PC-3 (cell line): ENCODE data around the gene SIGLEC15. TPM values are rescaled to one million over a fixed set of nuclear protein-coding genes. Genes with fewer than 3 reads are reported as not detected.

ENCODE experiments used
- ATAC-seq: fragments of 200-7000 bp; cut with Tn5 transposase; 2 replicates; pipeline ENCODE4 v1.9.1; 2020; ENCODE audit warnings: mild to moderate bottlenecking, moderate library complexity
- BruUV-seq: library from RNA; stranded (reverse); fragments of 400-500 nt; replicated peaks from 2 replicates; lab custom pipeline; 2021; lab: Mats Ljungman, UMichigan
- CTCF ChIA-PET: fragments of 300-600 bp; sonication (Branson Sonifier 250); formaldehyde crosslinking; loops from one replicate; lab custom pipeline; 2022; ENCODE audit warnings: antibody characterized with exemption; lab: Charles Lee
- POLR2A ChIA-PET: fragments of 300-600 bp; sonication (Branson Sonifier 250); formaldehyde crosslinking; loops from one replicate; lab custom pipeline; 2022; ENCODE audit warnings: antibody characterized with exemption; ENCODE audit not compliant: unreplicated experiment; lab: Charles Lee
- DNase-seq: peaks from one replicate; pipeline ENCODE4 v3.0.0-alpha.2; 2015
- H2AFZ ChIP-seq: fragments of 300-600 bp; sonication (generic); 2 replicates; pipeline ENCODE4 v1.6.0; 2016; ENCODE audit warnings: antibody characterized with exemption, low read length
- H3F3A ChIP-seq: fragments of 300-600 bp; sonication (generic); one replicate; pipeline ENCODE4 v1.6.0; 2017; ENCODE audit warnings: antibody characterized with exemption, low read length, control low read depth, mild to moderate bottlenecking; ENCODE audit not compliant: unreplicated experiment
- H3K27ac ChIP-seq: fragments of 300-600 bp; sonication (generic); 2 replicates; pipeline ENCODE4 v1.5.1; 2016; ENCODE audit warnings: mild to moderate bottlenecking, low read length
- H3K27me3 ChIP-seq: fragments of 300-600 bp; sonication (generic); 2 replicates; pipeline ENCODE4 v1.6.1; 2016; ENCODE audit warnings: low read length, mixed read lengths
- H3K36me3 ChIP-seq: fragments of 300-600 bp; sonication (generic); 2 replicates; pipeline ENCODE4 v1.6.1; 2016; ENCODE audit warnings: low read depth, mixed run types, low read length, mixed read lengths
- H3K4me1 ChIP-seq: fragments of 300-600 bp; sonication (generic); 2 replicates; pipeline ENCODE4 v1.5.1; 2016; ENCODE audit warnings: low read length; ENCODE audit not compliant: insufficient read depth
- H3K4me2 ChIP-seq: fragments of 300-600 bp; sonication (generic); 2 replicates; pipeline ENCODE4 v1.6.0; 2016; ENCODE audit warnings: low read length
- H3K4me3 ChIP-seq: fragments of 300-600 bp; sonication (generic); 2 replicates; pipeline ENCODE4 v1.5.1; 2016; ENCODE audit warnings: mild to moderate bottlenecking, low read length, mixed read lengths
- H3K79me2 ChIP-seq: fragments of 300-600 bp; sonication (generic); 2 replicates; pipeline ENCODE4 v1.6.1; 2017; ENCODE audit warnings: low read length, mixed read lengths
- H3K9ac ChIP-seq: fragments of 300-600 bp; sonication (generic); 2 replicates; pipeline ENCODE4 v1.6.0; 2016; ENCODE audit warnings: mild to moderate bottlenecking, low read length
- H3K9me2 ChIP-seq: fragments of 300-600 bp; sonication (generic); replicated peaks from 2 replicates; pipeline ENCODE4 v1.6.1; 2016; ENCODE audit warnings: mixed run types, low read length, mixed read lengths
- H3K9me3 ChIP-seq: fragments of 300-600 bp; sonication (generic); 2 replicates; pipeline ENCODE4 v1.6.1; 2016; ENCODE audit warnings: low read length, mixed read lengths
- H4K20me1 ChIP-seq: fragments of 300-600 bp; sonication (generic); 2 replicates; pipeline ENCODE4 v1.6.1; 2016; ENCODE audit warnings: low read length, mixed read lengths
- EZH2 ChIP-seq: fragments of 300-600 bp; sonication (generic); IDR thresholded peaks from one replicate; pipeline ENCODE4 v1.6.1; 2017; ENCODE audit warnings: antibody characterized with exemption, mild to moderate bottlenecking, low read length; ENCODE audit not compliant: unreplicated experiment
- EZH2phosphoT487 ChIP-seq: fragments of 300-600 bp; sonication (generic); IDR thresholded peaks from 2 replicates; pipeline ENCODE4 v1.6.1; 2018; ENCODE audit warnings: mild to moderate bottlenecking, antibody characterized with exemption, low read length, borderline replicate concordance
- intact Hi-C: fragments of 100-400 bp; cut with micrococcal nuclease; formaldehyde crosslinking; loops from 2 replicates; pipeline ENCODE4 v1.9.0; 2023
- total RNA-seq: library from RNA; depleted of rRNA; stranded (reverse); fragments of >200 nt; gene quantifications from 2 replicates; pipeline ENCODE4 v1.2.3, GENCODE V29; 2014
- TF ChIP-seq, protein P1 (sequence below): fragments of 300-600 bp; sonication (generic); conservative IDR thresholded peaks from 2 replicates; pipeline ENCODE4 v1.5.1; 2017; ENCODE audit warnings: antibody characterized with exemption, low read depth, mild to moderate bottlenecking, low read length

SIGLEC15 gene
- total RNA-seq, 1 experiment from 2014 or later: 2.0 TPM

DNA sequence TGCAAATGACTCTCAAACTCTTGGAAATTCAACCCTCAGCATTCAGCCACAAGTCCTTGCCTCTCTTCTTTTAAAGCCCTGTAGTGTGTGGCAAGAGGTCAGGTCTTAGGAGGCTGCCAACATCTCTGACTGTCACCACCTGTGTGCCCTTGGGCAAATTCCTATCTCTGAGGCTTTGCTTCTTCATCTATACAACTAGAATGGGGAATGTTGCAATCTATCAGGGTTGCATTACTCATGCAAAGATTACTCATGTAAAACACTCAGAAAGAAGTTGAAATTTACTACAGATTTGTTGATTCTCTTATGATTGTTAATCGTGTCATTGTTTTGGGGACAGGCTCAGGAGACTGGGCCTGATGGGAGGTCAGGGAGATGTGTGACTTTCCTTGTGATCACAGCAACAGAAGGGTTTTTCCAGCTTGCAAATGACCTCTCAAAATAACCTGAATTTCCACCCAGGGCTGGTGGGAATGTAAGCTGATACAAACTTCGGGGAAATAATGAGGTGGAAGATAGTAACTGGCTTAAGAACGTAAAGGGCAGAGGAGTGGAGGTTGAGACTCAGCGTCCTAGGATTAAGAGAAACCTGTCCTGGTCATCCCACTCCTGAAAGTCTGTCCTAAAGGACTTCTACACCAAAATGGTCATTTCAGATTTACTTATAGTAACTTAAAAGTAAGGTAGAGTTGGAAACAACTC, 32.1 kb upstream of the SIGLEC15 start:
- no peaks in the 10 kb centered on the region for H3K9me2 ChIP-seq
- H3K27me3 ChIP-seq: no peaks in the 10 kb centered on the region
- no peak overlapping the region for H3K4me3 ChIP-seq
- peaks cover 13% of the 10 kb centered on the region for H3K4me1 ChIP-seq
- peak; percentile 89 for ATAC-seq
- H3K4me2 ChIP-seq: peak overlapping the region; percentile 51; the same call in 1 of the 2 replicates
- peak; percentile 91 for DNase-seq
- H3K79me2 ChIP-seq: no peaks in the 10 kb centered on the region
- no peaks in the 10 kb centered on the region for H3K36me3 ChIP-seq
- H4K20me1 ChIP-seq: no peaks in the 10 kb centered on the region
- no peak for TF ChIP-seq EZH2phosphoT487
- TF ChIP-seq EZH2: no peak
- TF ChIP-seq, protein P1, sequence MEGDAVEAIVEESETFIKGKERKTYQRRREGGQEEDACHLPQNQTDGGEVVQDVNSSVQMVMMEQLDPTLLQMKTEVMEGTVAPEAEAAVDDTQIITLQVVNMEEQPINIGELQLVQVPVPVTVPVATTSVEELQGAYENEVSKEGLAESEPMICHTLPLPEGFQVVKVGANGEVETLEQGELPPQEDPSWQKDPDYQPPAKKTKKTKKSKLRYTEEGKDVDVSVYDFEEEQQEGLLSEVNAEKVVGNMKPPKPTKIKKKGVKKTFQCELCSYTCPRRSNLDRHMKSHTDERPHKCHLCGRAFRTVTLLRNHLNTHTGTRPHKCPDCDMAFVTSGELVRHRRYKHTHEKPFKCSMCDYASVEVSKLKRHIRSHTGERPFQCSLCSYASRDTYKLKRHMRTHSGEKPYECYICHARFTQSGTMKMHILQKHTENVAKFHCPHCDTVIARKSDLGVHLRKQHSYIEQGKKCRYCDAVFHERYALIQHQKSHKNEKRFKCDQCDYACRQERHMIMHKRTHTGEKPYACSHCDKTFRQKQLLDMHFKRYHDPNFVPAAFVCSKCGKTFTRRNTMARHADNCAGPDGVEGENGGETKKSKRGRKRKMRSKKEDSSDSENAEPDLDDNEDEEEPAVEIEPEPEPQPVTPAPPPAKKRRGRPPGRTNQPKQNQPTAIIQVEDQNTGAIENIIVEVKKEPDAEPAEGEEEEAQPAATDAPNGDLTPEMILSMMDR: no peak
- peak overlapping the region; percentile 66 for H3K9ac ChIP-seq
- H2AFZ ChIP-seq: no peak overlapping the region
- intact Hi-C loops: loop anchor here (1.0 kb wide), 3 partner anchors 9 to 46 kb away; no protein-coding TSS in a partner anchor
- ChIA-PET CTCF (interaction anchor here (0.6 kb wide), 1 partner anchor 359 kb away, joined by 5 read pairs; no protein-coding TSS in a partner anchor), POLR2A (no interaction called here)
- H3K9me3 ChIP-seq: no peaks in the 10 kb centered on the region
- TSS peak; percentile 81 for BruUV-seq
- peaks cover 5% of the 10 kb centered on the region for H3F3A ChIP-seq
- H3K27ac ChIP-seq: peak overlapping the region; percentile 98

DNA sequence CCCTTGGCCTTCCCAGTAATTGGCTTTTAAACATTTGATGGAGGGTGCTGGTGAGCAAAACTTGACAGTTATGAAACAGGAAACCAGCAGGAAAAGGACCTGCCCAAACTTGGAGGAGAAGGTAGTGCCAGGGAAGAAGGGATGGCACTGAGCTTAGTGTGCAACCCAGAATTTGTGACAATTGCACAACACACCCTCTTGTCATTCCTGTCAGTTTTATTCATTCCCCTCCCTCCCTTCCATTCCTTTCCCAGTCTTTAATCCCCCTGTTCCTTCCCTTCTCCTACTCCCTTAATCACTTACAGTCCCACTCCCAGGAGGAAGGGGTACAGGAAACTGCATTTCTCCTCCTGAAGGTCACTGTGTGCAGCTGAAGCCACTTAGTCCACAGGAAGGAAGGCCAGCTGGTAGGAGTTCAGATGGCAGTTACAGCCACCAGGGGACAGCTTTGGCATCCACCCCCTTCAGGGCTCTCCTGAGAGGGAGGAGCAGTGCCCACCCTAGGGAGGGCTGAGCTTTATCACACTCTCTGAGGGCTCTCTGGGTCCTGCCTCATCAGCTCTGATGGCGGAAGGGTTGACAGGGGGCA, 24.0 kb upstream of the SIGLEC15 start:
- peaks cover 20% of the 10 kb centered on the region for H3K4me1 ChIP-seq
- TF ChIP-seq, protein P1: no peak
- TF ChIP-seq EZH2phosphoT487 (no peak), EZH2 (no peak)
- no peak overlapping the region for H3K4me3 ChIP-seq
- H3K36me3 ChIP-seq: peaks cover 7% of the 10 kb centered on the region; the same call in 1 of the 2 replicates
- ATAC-seq (no peak), DNase-seq (peak; percentile 5)
- H3K27ac ChIP-seq: peak overlapping the region; percentile 100
- POLR2A ChIA-PET: no interaction called here
- no peaks in the 10 kb centered on the region for H3F3A ChIP-seq
- H4K20me1 ChIP-seq: no peaks in the 10 kb centered on the region
- H2AFZ ChIP-seq: no peak overlapping the region
- no TSS peak for BruUV-seq
- H3K27me3 ChIP-seq: no peaks in the 10 kb centered on the region
- H3K9ac ChIP-seq: peak overlapping the region; percentile 91
- CTCF ChIA-PET: interaction anchor here (1.3 kb wide), 1 partner anchor 38 kb away, joined by 5 read pairs; no protein-coding TSS in a partner anchor
- H3K9me2 ChIP-seq: no peaks in the 10 kb centered on the region
- no peaks in the 10 kb centered on the region for H3K79me2 ChIP-seq
- no peaks in the 10 kb centered on the region for H3K9me3 ChIP-seq
- H3K4me2 ChIP-seq: 0 out of 2 replicates have a peak overlapping the region, but pooled peaks have one; percentile 19
- intact Hi-C loops: loop anchor here (1.0 to 2.0 kb wide), 6 partner anchors 8 to 79 kb away; no protein-coding TSS in a partner anchor
